PFSK-1 (cell line): ENCODE measurements around the gene TPP2.

Source experiments
- FOXP2 ChIP-seq: optimal IDR thresholded peaks from 2 replicates; pipeline ENCODE3; 2011; ENCODE audit warnings: borderline replicate concordance, control low read depth, inconsistent platforms; ENCODE audit not compliant: insufficient read depth; ENCODE audit errors: extremely low read length, extremely low read depth
- POLR2AphosphoS5 ChIP-seq: IDR thresholded peaks from 2 replicates; pipeline ENCODE4 v1.6.1; 2012; ENCODE audit warnings: low read depth, mild to moderate bottlenecking, control low read depth, low read length, moderate library complexity
- REST ChIP-seq, 2 experiments: IDR thresholded peaks; 2 replicates each; pipeline versions ENCODE4 v1.6.1 to v1.8.0; 2011 to 2012; ENCODE audit warnings: low read depth in 2 of 2, low read length in 2 of 2, control low read depth in 1 of 2, inconsistent platforms in 1 of 2, mild to moderate bottlenecking in 1 of 2, moderate library complexity in 1 of 2; ENCODE audit not compliant: insufficient read depth in 1 of 2
- SIN3A ChIP-seq: IDR thresholded peaks from 2 replicates; pipeline ENCODE4 v1.6.1; 2012; ENCODE audit warnings: mild to moderate bottlenecking, low read length, moderate library complexity, borderline replicate concordance; ENCODE audit not compliant: insufficient read depth
- TAF1 ChIP-seq: IDR thresholded peaks from 2 replicates; pipeline ENCODE4 v1.6.1; 2012; ENCODE audit warnings: low read length, control low read depth, borderline replicate concordance; ENCODE audit not compliant: insufficient read depth

- TF ChIP-seq POLR2AphosphoS5 (no peak), FOXP2 (no peak), REST (IDR thresholded peaks at IDR 0.05; ENCODE audit: insufficient read depth in 1 of 2, low read depth in 2 of 2, low read length in 2 of 2) (no peak), TAF1 (no peak), SIN3A (no peak)
Observed at GRCh38 chr13:102657630-102658029, 60.8 kb downstream of the TPP2 start.
